Stimulated activated CD8-positive, alpha-beta memory T cell treated with anti-CD3 and anti-CD28 coated beads, Interleukin-15, amount 100 ng/mL, for 24 hours (primary cell): ENCODE measurements around the gene EN2.

Experiments
- DNase-seq: peaks from one replicate; pipeline ENCODE4 v3.0.0-alpha.2; 2020; ENCODE audit warnings: low read depth

EN2 gene

GRCh38 chr7:155458111-155458877 is at the start of gene EN2:
TSS of gene EN2 (plus strand) at chr7:155458129. CDS start at chr7:155458378, 249 bp downstream.
- DNase-seq = no peak

GRCh38 chr7:155408651-155409586 is 49.0 kb upstream of the EN2 start:
- no peak for DNase-seq

- DNase-seq = no peak
These were observed 47.9 kb upstream of the EN2 start for GRCh38 chr7:155409980-155410379.

GRCh38 chr7:155410431-155410830 is 47.5 kb upstream of the EN2 start:
- no peak for DNase-seq

- DNase-seq = no peak
These were observed 46.1 kb upstream of the EN2 start for GRCh38 chr7:155411718-155412415.

- no peak for DNase-seq
These were observed 45.3 kb upstream of the EN2 start for GRCh38 chr7:155412416-155413253.

GRCh38 chr7:155414547-155415492 is 43.1 kb upstream of the EN2 start:
- DNase-seq = no peak

- DNase-seq = no peak
These were observed 41.1 kb upstream of the EN2 start for GRCh38 chr7:155416646-155417380.

GRCh38 chr7:155418304-155418703 is 39.6 kb upstream of the EN2 start:
- DNase-seq = no peak

- DNase-seq = no peak
These were observed 38.8 kb upstream of the EN2 start for GRCh38 chr7:155418941-155419755.

- no peak for DNase-seq
These were observed 37.8 kb upstream of the EN2 start for GRCh38 chr7:155420116-155420515.

GRCh38 chr7:155422151-155422550 is 35.8 kb upstream of the EN2 start:
- no peak for DNase-seq

GRCh38 chr7:155422599-155423336 is 35.2 kb upstream of the EN2 start:
- no peak for DNase-seq

GRCh38 chr7:155423337-155424285 is 34.3 kb upstream of the EN2 start:
- DNase-seq = no peak

- DNase-seq = no peak
These were observed 33.5 kb upstream of the EN2 start for GRCh38 chr7:155424301-155425010.

- no peak for DNase-seq
These were observed 33.0 kb upstream of the EN2 start for GRCh38 chr7:155425011-155425340.
